DOHH2 (cell line): ENCODE measurements around the gene RIT2.

Experiments
- CTCF ChIP-seq: fragments of 200-600 bp; sonication (generic); IDR thresholded peaks from one replicate; pipeline ENCODE4 v1.5.1; 2014; ENCODE audit warnings: antibody characterized with exemption, mild to moderate bottlenecking, low read depth, low read length; ENCODE audit not compliant: poor library complexity, severe bottlenecking
- EZH2phosphoT487 ChIP-seq: fragments of 200-600 bp; sonication (generic); IDR thresholded peaks from 2 replicates; pipeline ENCODE4 v1.6.1; 2017; ENCODE audit warnings: borderline replicate concordance, mild to moderate bottlenecking, antibody characterized with exemption, low read length, moderate library complexity, mixed read lengths

GRCh38 chr18:43160509-43160908 lies 45.0 kb upstream of the RIT2 start:
- TF ChIP-seq CTCF (no peak), EZH2phosphoT487 (no peak)
